ENCODE measurements around the gene LPCAT1.
A peak's percentile ranks its signal among the peaks of the same experiment; 100 is the strongest.

The LPCAT1 gene

DNA sequence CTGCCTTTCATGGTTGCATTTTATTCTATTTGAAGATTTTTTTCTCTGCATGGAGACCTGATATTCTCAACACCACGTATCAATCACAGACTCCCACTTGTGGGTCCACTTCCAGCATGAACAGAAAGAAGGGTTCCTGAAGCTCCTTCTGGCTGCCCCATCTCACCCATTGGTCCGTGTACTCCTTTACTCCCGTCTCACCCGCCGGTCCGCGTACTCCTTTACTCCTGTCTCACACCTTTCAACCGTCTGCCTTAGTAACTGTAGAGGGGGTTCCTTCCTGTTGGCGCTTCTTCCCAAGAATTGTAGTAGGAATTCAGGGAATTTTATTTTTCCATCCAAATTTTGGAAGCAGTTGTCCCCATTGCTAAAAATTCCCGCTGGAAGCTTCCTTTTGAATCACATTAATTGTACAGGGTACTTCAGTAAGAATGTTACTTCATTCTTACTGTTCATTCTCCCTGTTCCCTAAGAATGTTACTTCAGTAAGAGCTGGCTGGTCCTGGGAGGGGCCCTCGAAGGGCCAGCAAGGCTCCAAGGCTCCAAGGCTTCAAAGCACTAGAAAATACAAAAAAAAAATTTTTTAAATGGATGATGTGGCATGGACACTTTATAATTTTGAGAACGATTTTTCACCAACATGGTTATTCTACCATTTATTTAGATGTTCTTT is 3.9 kb upstream of the LPCAT1 start:
- no peaks in the 10 kb centered on the region for H3K9me3 ChIP-seq (ENCODE audit: low read depth, low read length)
- H3K36me3 ChIP-seq (ENCODE audit: insufficient read depth, low read length), result no peaks in the 10 kb centered on the region
- peak overlapping the region; percentile 25; the same call in 1 of the 2 replicates for H3K4me3 ChIP-seq
- TF ChIP-seq EZH2 (IDR thresholded peaks at IDR 0.05), result no peak
- TF ChIP-seq POLR2AphosphoS5 (IDR thresholded peaks at IDR 0.05; ENCODE audit: borderline replicate concordance, low read depth, low read length), result no peak
- TF ChIP-seq FOXP2 (optimal IDR thresholded peaks at IDR 0.05; ENCODE audit: control extremely low read depth, extremely low read length, insufficient read depth), result no peak
- DNase-seq (ENCODE audit: low read depth, low spot score), result no peak
- peak overlapping the region; percentile 24 for H3K9ac ChIP-seq (ENCODE audit: insufficient read length)
- H3K27ac ChIP-seq, result peak overlapping the region; percentile 94

DNA sequence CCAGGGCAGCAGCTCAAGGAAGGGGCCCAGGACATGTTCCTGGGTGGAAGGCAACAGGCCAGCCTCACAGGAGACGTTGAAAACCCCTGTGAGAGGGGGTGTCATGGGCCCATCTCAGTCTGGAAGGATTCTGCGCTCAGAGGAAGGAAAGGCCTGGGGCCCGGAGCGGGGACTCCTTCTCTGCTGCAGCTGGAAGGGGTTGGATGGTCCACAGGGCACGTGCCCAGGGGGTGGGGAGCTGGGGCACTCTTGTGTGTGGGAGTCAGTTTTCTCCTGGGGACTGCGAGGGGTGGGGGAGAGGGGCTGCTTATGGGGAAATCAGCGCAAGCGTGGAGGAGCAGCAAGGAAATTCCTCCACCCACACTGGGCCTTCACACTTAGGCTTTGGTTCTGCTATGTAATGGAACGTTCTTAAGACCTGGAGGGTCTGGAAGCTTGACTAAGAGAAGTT is 2.9 kb upstream of the LPCAT1 start:
- Histone ChIP-seq H3K9ac (ENCODE audit: insufficient read length) (peak overlapping the region; percentile 24), H3K4me3 (peak overlapping the region; percentile 25; the same call in 1 of the 2 replicates), H3K27ac (peak overlapping the region; percentile 94), H3K9me3 (ENCODE audit: low read depth, low read length) (no peaks in the 10 kb centered on the region), H3K36me3 (ENCODE audit: insufficient read depth, low read length) (no peaks in the 10 kb centered on the region; the same call in 1 of the 2 replicates)
- DNase-seq (ENCODE audit: low read depth, low spot score), result no peak
- TF ChIP-seq EZH2 (IDR thresholded peaks at IDR 0.05), result no peak
- 0 out of 2 replicates have a peak, but pooled peaks have one; percentile 38 for TF ChIP-seq POLR2AphosphoS5 (IDR thresholded peaks at IDR 0.05; ENCODE audit: borderline replicate concordance, low read depth, low read length)
- TF ChIP-seq FOXP2 (optimal IDR thresholded peaks at IDR 0.05; ENCODE audit: control extremely low read depth, extremely low read length, insufficient read depth), result no peak

DNA sequence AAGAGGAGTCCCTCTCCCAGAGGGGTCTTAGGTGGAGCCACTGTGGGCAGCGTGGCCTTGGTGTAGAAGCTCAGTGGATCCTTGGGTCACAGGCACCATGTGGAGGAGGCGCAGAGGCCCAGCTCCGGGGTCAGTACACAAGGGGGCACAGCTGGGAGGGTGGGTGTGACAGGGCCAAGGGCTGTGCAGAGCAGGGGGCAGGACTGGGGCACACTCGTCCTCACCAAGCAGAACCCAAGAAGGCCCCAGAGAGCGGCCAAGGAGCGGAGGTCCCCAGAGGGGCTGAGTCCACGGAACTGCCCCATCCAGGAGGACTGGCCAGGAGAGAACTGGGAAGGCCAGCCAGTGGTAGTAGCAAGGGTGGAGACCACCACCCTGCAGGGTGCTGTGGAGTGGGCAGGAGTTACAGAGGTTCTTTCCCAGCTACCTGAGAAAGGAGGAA is 2.5 kb upstream of the LPCAT1 start:
- no peak for DNase-seq (ENCODE audit: low read depth, low spot score)
- Histone ChIP-seq H3K9me3 (ENCODE audit: low read depth, low read length) (no peaks in the 10 kb centered on the region), H3K9ac (ENCODE audit: insufficient read length) (peak overlapping the region; percentile 24), H3K4me3 (peak overlapping the region; percentile 25; the same call in 1 of the 2 replicates), H3K27ac (peak overlapping the region; percentile 94), H3K36me3 (ENCODE audit: insufficient read depth, low read length) (peaks cover 2% of the 10 kb centered on the region; the same call in 1 of the 2 replicates)
- TF ChIP-seq FOXP2 (optimal IDR thresholded peaks at IDR 0.05; ENCODE audit: control extremely low read depth, extremely low read length, insufficient read depth), result no peak
- TF ChIP-seq POLR2AphosphoS5 (IDR thresholded peaks at IDR 0.05; ENCODE audit: borderline replicate concordance, low read depth, low read length), result no peak
- no peak for TF ChIP-seq EZH2 (IDR thresholded peaks at IDR 0.05)

DNA sequence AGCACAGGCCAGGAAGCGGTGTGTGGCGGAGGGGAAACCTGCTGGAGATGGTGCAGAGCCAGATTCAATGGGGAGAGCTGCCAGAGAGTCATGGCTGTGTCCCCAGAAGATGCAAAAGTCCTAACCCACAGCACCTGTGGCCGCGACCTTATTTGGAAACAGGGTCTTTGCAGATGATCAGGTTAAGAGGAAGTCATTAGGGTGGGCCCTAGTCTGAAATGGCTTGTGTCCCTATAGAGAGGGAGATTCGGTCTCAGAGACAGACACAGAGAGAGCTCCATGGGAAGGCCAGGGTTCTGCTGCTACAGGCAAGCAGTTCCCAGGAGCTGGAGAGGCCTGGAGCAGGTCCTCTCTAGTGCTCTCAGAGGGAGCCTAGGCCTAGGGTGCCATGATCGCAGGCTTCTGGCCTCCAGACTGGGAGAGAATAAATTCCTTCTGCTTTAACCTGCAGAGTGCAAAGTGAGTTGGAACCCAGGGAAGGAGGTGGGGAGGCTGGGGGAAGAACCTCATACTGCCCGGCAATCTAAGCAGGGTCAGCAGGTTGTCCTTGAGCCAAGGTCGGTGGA is 1.9 kb upstream of the LPCAT1 start:
- DNase-seq (ENCODE audit: low read depth, low spot score), result no peak
- TF ChIP-seq POLR2AphosphoS5 (IDR thresholded peaks at IDR 0.05; ENCODE audit: borderline replicate concordance, low read depth, low read length) (no peak), EZH2 (IDR thresholded peaks at IDR 0.05) (no peak), FOXP2 (optimal IDR thresholded peaks at IDR 0.05; ENCODE audit: control extremely low read depth, extremely low read length, insufficient read depth) (no peak)
- Histone ChIP-seq H3K27ac (peak overlapping the region; percentile 94), H3K9ac (ENCODE audit: insufficient read length) (no peak overlapping the region), H3K4me3 (no peak overlapping the region), H3K9me3 (ENCODE audit: low read depth, low read length) (no peaks in the 10 kb centered on the region), H3K36me3 (ENCODE audit: insufficient read depth, low read length) (peaks cover 7% of the 10 kb centered on the region; the same call in 1 of the 2 replicates)

DNA sequence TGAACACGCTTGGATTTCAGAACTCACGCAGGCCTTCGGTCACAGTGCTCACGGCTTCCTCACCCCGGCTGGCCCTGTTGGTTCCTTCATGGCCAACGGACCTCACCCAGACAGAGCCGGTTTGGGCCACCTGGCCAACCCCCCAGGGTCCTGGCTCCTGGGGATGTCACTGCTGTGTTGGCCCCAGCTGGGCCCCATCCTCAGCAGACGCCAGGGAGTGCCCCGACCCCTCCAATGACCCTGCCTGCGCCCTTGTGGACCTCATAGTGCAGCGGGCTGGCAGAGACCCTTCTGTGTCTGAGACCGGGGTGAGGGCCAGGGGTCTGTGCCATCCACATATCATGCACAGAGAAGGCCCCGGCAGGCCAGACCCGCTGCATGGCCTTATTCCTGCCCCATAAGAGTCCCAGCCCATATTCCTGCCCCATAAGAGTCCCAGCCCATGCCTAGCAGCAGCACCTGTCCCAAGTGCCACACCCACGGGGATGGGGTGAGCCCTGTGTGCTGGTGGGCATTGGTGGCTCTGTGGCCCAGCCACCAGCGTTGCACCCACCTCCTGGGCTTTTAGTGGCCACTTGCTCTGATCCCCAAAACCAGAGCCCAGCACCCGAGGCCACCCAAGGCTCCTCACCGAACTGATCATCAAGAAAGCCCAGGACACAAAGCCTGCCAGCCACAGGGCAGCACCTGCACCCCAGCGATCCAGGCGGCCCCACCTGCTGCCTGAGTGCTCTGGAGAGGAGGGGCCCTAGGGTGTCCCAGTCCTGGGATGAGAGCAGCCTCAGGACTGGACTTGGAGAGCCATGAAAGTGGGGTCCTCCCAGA is 1.3 kb upstream of the LPCAT1 start:
- Histone ChIP-seq H3K9ac (ENCODE audit: insufficient read length) (no peak overlapping the region), H3K9me3 (ENCODE audit: low read depth, low read length) (no peaks in the 10 kb centered on the region), H3K4me3 (no peak overlapping the region), H3K27ac (0 out of 2 replicates have a peak overlapping the region, but pooled peaks have one; percentile 94), H3K36me3 (ENCODE audit: insufficient read depth, low read length) (peaks cover 10% of the 10 kb centered on the region; the same call in 1 of the 2 replicates)
- TF ChIP-seq EZH2 (IDR thresholded peaks at IDR 0.05) (no peak), POLR2AphosphoS5 (IDR thresholded peaks at IDR 0.05; ENCODE audit: borderline replicate concordance, low read depth, low read length) (no peak), FOXP2 (optimal IDR thresholded peaks at IDR 0.05; ENCODE audit: control extremely low read depth, extremely low read length, insufficient read depth) (no peak)
- DNase-seq (ENCODE audit: low read depth, low spot score), result no peak

DNA sequence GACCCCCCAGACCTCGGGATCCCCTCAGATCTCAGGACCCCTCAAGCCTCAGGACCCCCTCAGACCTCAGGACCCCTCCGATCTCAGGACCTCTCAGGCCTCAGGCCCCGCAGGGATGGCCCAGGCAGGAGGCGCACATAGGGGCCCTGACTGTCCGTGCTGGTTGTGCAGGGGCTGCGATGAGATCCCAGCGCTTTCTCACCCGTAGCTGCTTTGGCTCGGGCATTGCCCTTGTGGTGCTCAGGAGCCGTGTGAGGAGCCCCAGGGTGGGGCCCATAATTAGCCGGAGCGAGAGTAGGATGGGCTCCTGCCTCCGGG is 680 bp upstream of the LPCAT1 start:
- Histone ChIP-seq H3K27ac (no peak overlapping the region), H3K36me3 (ENCODE audit: insufficient read depth, low read length) (peaks cover 14% of the 10 kb centered on the region; the same call in 1 of the 2 replicates), H3K9me3 (ENCODE audit: low read depth, low read length) (no peaks in the 10 kb centered on the region), H3K9ac (ENCODE audit: insufficient read length) (no peak overlapping the region), H3K4me3 (peak overlapping the region; percentile 83)
- DNase-seq (ENCODE audit: low read depth, low spot score), result no peak
- TF ChIP-seq EZH2 (IDR thresholded peaks at IDR 0.05), result no peak
- TF ChIP-seq FOXP2 (optimal IDR thresholded peaks at IDR 0.05; ENCODE audit: control extremely low read depth, extremely low read length, insufficient read depth), result no peak
- no peak for TF ChIP-seq POLR2AphosphoS5 (IDR thresholded peaks at IDR 0.05; ENCODE audit: borderline replicate concordance, low read depth, low read length)

DNA sequence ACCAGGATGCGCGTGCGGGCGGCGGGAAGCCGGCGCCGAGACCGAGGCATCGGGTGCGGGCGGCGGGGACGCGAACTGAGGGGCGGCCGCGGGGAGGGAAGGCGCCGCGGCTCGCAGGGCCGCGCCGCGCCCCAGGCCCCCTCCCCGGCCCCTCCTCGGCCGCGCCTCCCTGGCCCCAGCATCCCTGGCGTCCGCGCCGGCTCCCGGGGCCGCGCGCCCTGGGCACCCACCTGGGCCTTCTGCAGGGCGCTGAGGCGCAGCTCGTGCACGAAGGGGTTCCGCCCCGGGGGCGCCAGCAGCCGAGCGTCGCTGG is 324 bp downstream of the LPCAT1 start:
- Histone ChIP-seq H3K9me3 (ENCODE audit: low read depth, low read length) (no peaks in the 10 kb centered on the region), H3K9ac (ENCODE audit: insufficient read length) (peak overlapping the region; percentile 67), H3K4me3 (peak overlapping the region; percentile 81), H3K36me3 (ENCODE audit: insufficient read depth, low read length) (peaks cover 22% of the 10 kb centered on the region; the same call in 1 of the 2 replicates), H3K27ac (no peak overlapping the region)
- TF ChIP-seq POLR2AphosphoS5 (IDR thresholded peaks at IDR 0.05; ENCODE audit: borderline replicate concordance, low read depth, low read length) (no peak), FOXP2 (optimal IDR thresholded peaks at IDR 0.05; ENCODE audit: control extremely low read depth, extremely low read length, insufficient read depth) (no peak), EZH2 (IDR thresholded peaks at IDR 0.05) (no peak)
- no peak for DNase-seq (ENCODE audit: low read depth, low spot score)

Measured in SK-N-MC (cell line).